Keratinocyte (primary cell): Measurements from ENCODE around the gene CILP. TPM values are rescaled to one million over a fixed set of nuclear protein-coding genes. Genes with fewer than 3 reads are reported as not detected.

Experiments
- DNase-seq: peaks from one replicate; pipeline ENCODE4 v3.0.0-alpha.2; 2011; ENCODE audit warnings: low read depth, missing footprints, low spot score
- FAIRE-seq: peaks from 2 replicates; lab custom pipeline; 2011; peaks lifted over from hg19 to GRCh38; lab: Jason Lieb, UNC
- H2AFZ ChIP-seq: 2 replicates; pipeline ENCODE4 v1.6.0; 2012; ENCODE audit warnings: low read length, control low read depth, inconsistent platforms; ENCODE audit not compliant: control insufficient read depth
- H3K27ac ChIP-seq: 2 replicates; pipeline ENCODE4 v1.5.1; 2011; ENCODE audit warnings: low read length; ENCODE audit not compliant: control insufficient read depth, insufficient read depth
- H3K27me3 ChIP-seq: 3 replicates; pipeline ENCODE4 v1.6.0; 2011; ENCODE audit warnings: low read length; ENCODE audit not compliant: control insufficient read depth, insufficient read depth; ENCODE audit errors: extremely low read depth
- H3K36me3 ChIP-seq, 2 experiments: 2 replicates in 1 of 2; 3 replicates in 1 of 2; pipeline ENCODE4 v1.5.1; 2011; ENCODE audit warnings: low read length in 2 of 2, mild to moderate bottlenecking in 1 of 2; ENCODE audit not compliant: control insufficient read depth in 2 of 2, insufficient read depth in 2 of 2; ENCODE audit errors: extremely low read depth in 1 of 2
- H3K4me1 ChIP-seq: 3 replicates; pipeline ENCODE4 v1.5.1; 2011; ENCODE audit warnings: low read length; ENCODE audit not compliant: control insufficient read depth, insufficient read depth; ENCODE audit errors: extremely low read depth
- H3K4me2 ChIP-seq: 3 replicates; pipeline ENCODE4 v1.6.0; 2011; ENCODE audit warnings: low read depth, low read length; ENCODE audit not compliant: control insufficient read depth, insufficient read depth; ENCODE audit errors: extremely low read depth
- H3K4me3 ChIP-seq, 3 experiments: fragments of 200-600 bp in 1 of 3; sonication (generic) in 1 of 3; 2 replicates in 2 of 3; 3 replicates in 1 of 3; pipeline ENCODE4 v1.5.1; 2011 to 2016; ENCODE audit warnings: low read length in 3 of 3, mild to moderate bottlenecking in 3 of 3, control low read depth in 2 of 3, inconsistent platforms in 1 of 3, low read depth in 1 of 3, mixed read lengths in 1 of 3, mixed run types in 1 of 3, moderate library complexity in 1 of 3; ENCODE audit not compliant: control insufficient read depth in 2 of 3, insufficient read depth in 2 of 3; ENCODE audit errors: extremely low read depth in 1 of 3
- H3K79me2 ChIP-seq: 2 replicates; pipeline ENCODE4 v1.6.0; 2012; ENCODE audit warnings: low read length; ENCODE audit not compliant: control insufficient read depth, insufficient read depth
- H3K9ac ChIP-seq: 3 replicates; pipeline ENCODE4 v1.6.0; 2011; ENCODE audit warnings: low read length; ENCODE audit not compliant: control insufficient read depth, insufficient read depth; ENCODE audit errors: extremely low read depth
- H3K9me1 ChIP-seq: 3 replicates; pipeline ENCODE4 v1.6.0; 2011; ENCODE audit warnings: low read length; ENCODE audit not compliant: control insufficient read depth, insufficient read depth; ENCODE audit errors: extremely low read depth
- H3K9me3 ChIP-seq: 2 replicates; pipeline ENCODE4 v1.5.1; 2012; ENCODE audit warnings: low read depth, low read length; ENCODE audit not compliant: control insufficient read depth
- H4K20me1 ChIP-seq: 3 replicates; pipeline ENCODE4 v1.6.0; 2011; ENCODE audit warnings: low read length; ENCODE audit not compliant: control insufficient read depth, insufficient read depth; ENCODE audit errors: extremely low read depth
- EZH2 ChIP-seq: IDR thresholded peaks from one replicate; pipeline ENCODE4 v1.6.1; 2012; ENCODE audit warnings: inconsistent platforms, mild to moderate bottlenecking, low read length, moderate library complexity
- dilution Hi-C: fragments of 300-500 bp; cut with MboI; formaldehyde crosslinking; loops from one replicate; pipeline ENCODE4 v1.7.0; 2020; ENCODE audit warnings: low sequenced_read_pairs; ENCODE audit not compliant: extremely low pct_ligation_motif_present
- polyA plus RNA-seq, 5 experiments: library from polyadenylated mRNA; depleted of rRNA in 3 of 5; stranded (reverse) in 3 of 5; stranded (forward) in 1 of 5; unstranded in 1 of 5; fragments of >200 nt; gene quantifications; 1 replicate in 1 of 5; 2 replicates in 3 of 5; 3 replicates in 1 of 5; pipeline versions ENCODE4 v1.2.1 to v1.2.3, GENCODE V29; 2011 to 2012; ENCODE audit warnings: missing spikeins in 2 of 5, low read depth in 1 of 5, low replicate concordance in 1 of 5
- TF ChIP-seq, protein P1 (sequence below), 3 experiments: IDR thresholded peaks in 1 of 3; conservative IDR thresholded peaks in 1 of 3; optimal IDR thresholded peaks in 1 of 3; 2 replicates in 2 of 3; 3 replicates in 1 of 3; pipeline versions ENCODE3 to v1.5.1; 2011; ENCODE audit warnings: low read length in 3 of 3, mild to moderate bottlenecking in 3 of 3, moderate library complexity in 2 of 3, control low read depth in 1 of 3, inconsistent platforms in 1 of 3; ENCODE audit not compliant: insufficient read depth in 2 of 3; ENCODE audit errors: extremely low read depth in 1 of 3

CILP gene
- polyA plus RNA-seq, 1 donor (not counting 4 experiments of a cell fraction or from before 2014, with no cell fraction given) = not detected

- no peak overlapping the region for H3K27ac ChIP-seq
- H3K9ac ChIP-seq = no peak overlapping the region
- dilution Hi-C loops = no loop called here
- no peaks in the 10 kb centered on the region for H4K20me1 ChIP-seq
- no peaks in the 10 kb centered on the region for H3K9me3 ChIP-seq
- peaks cover 7 to 23% of the 10 kb centered on the region in 2 experiments for H3K36me3 ChIP-seq
- no peak overlapping the region for H3K4me2 ChIP-seq
- peaks cover 37% of the 10 kb centered on the region for H3K79me2 ChIP-seq
- no peaks in the 10 kb centered on the region for H3K27me3 ChIP-seq
- FAIRE-seq (no peak), DNase-seq (no peak)
- H3K4me3 ChIP-seq = no peak overlapping the region
- peaks cover 21% of the 10 kb centered on the region for H3K4me1 ChIP-seq
- no peak overlapping the region for H2AFZ ChIP-seq
- H3K9me1 ChIP-seq = peaks cover 2% of the 10 kb centered on the region
- no peak for TF ChIP-seq EZH2
- TF ChIP-seq, protein P1, sequence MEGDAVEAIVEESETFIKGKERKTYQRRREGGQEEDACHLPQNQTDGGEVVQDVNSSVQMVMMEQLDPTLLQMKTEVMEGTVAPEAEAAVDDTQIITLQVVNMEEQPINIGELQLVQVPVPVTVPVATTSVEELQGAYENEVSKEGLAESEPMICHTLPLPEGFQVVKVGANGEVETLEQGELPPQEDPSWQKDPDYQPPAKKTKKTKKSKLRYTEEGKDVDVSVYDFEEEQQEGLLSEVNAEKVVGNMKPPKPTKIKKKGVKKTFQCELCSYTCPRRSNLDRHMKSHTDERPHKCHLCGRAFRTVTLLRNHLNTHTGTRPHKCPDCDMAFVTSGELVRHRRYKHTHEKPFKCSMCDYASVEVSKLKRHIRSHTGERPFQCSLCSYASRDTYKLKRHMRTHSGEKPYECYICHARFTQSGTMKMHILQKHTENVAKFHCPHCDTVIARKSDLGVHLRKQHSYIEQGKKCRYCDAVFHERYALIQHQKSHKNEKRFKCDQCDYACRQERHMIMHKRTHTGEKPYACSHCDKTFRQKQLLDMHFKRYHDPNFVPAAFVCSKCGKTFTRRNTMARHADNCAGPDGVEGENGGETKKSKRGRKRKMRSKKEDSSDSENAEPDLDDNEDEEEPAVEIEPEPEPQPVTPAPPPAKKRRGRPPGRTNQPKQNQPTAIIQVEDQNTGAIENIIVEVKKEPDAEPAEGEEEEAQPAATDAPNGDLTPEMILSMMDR (optimal IDR thresholded peaks at IDR 0.05 in 1 of 3, IDR thresholded peaks at IDR 0.05 in 1 of 3, conservative IDR thresholded peaks at IDR 0.05 in 1 of 3; ENCODE audit: extremely low read depth in 1 of 3, insufficient read depth in 2 of 3, low read length in 3 of 3) = no peak
These were observed 35.2 kb downstream of the CILP start for GRCh38 chr15:65176056-65176455.

- FAIRE-seq (no peak), DNase-seq (no peak)
- no peak overlapping the region for H3K4me3 ChIP-seq
- peaks cover 21% of the 10 kb centered on the region for H3K4me1 ChIP-seq
- no peak overlapping the region for H3K27ac ChIP-seq
- TF ChIP-seq, protein P1 (optimal IDR thresholded peaks at IDR 0.05 in 1 of 3, IDR thresholded peaks at IDR 0.05 in 1 of 3, conservative IDR thresholded peaks at IDR 0.05 in 1 of 3; ENCODE audit: extremely low read depth in 1 of 3, insufficient read depth in 2 of 3, low read length in 3 of 3) = no peak
- TF ChIP-seq EZH2 = no peak
- no peaks in the 10 kb centered on the region for H4K20me1 ChIP-seq
- H3K36me3 ChIP-seq = peaks cover 7 to 23% of the 10 kb centered on the region in 2 experiments
- no peak overlapping the region for H3K4me2 ChIP-seq
- H3K9me1 ChIP-seq = peaks cover 2% of the 10 kb centered on the region
- no peaks in the 10 kb centered on the region for H3K27me3 ChIP-seq
- dilution Hi-C loops = no loop called here
- peaks cover 31% of the 10 kb centered on the region for H3K79me2 ChIP-seq
- no peak overlapping the region for H3K9ac ChIP-seq
- no peaks in the 10 kb centered on the region for H3K9me3 ChIP-seq
- no peak overlapping the region for H2AFZ ChIP-seq
These were observed 35.8 kb downstream of the CILP start for GRCh38 chr15:65175511-65175910.
